Nephron (organoid): ENCODE data around the gene GATAD1.

Source experiments
- H3K27ac Mint-ChIP-seq, 3 experiments: 2 replicates each; pipeline ENCODE4 v1.8.0; 2020; ENCODE audit warnings: mixed read lengths in 3 of 3, mild to moderate bottlenecking in 2 of 3, moderate library complexity in 1 of 3
- H3K27me3 Mint-ChIP-seq: 2 replicates; pipeline ENCODE4 v1.8.0; 2021; ENCODE audit warnings: low read depth, mild to moderate bottlenecking, moderate library complexity, mixed read lengths
- H3K36me3 Mint-ChIP-seq: 2 replicates; pipeline ENCODE4 v1.8.0; 2020; ENCODE audit warnings: low read depth, mixed read lengths
- H3K4me1 Mint-ChIP-seq: 2 replicates; pipeline ENCODE4 v1.8.0; 2020; ENCODE audit warnings: mixed read lengths
- H3K4me3 Mint-ChIP-seq, 3 experiments: 2 replicates each; pipeline ENCODE4 v1.8.0; 2020; ENCODE audit warnings: mild to moderate bottlenecking in 3 of 3, mixed read lengths in 3 of 3, moderate library complexity in 2 of 3
- H3K9me3 Mint-ChIP-seq: 2 replicates; pipeline ENCODE4 v1.8.0; 2020; ENCODE audit warnings: mixed read lengths
- TF ChIP-seq, protein P1 (sequence below), 3 experiments: fragments of 200-600 bp; sonication (generic); IDR thresholded peaks; one replicate each; pipeline ENCODE4 v1.5.0; 2021; ENCODE audit warnings: antibody characterized with exemption in 3 of 3; ENCODE audit not compliant: unreplicated experiment in 3 of 3

The GATAD1 gene

DNA sequence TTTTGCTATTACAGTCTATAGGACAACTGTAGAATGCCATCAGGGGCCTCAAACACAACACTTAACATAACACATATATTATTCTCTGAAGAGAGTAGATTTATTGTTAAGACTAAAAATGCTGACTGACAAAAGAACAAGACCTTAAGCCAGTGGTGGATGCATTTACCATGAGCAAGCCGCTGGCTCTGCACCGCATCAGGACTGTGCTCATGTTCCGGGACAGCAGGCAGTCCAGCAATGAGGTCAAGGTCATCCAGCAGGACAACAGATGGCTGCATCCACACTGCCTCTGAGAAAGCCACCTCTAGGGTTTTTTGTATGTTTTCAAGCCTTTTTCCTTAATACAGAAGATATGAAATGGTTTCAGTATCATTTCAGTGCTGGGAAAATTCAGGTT lies 57.3 kb downstream of the GATAD1 start:
- TF ChIP-seq, protein P1, sequence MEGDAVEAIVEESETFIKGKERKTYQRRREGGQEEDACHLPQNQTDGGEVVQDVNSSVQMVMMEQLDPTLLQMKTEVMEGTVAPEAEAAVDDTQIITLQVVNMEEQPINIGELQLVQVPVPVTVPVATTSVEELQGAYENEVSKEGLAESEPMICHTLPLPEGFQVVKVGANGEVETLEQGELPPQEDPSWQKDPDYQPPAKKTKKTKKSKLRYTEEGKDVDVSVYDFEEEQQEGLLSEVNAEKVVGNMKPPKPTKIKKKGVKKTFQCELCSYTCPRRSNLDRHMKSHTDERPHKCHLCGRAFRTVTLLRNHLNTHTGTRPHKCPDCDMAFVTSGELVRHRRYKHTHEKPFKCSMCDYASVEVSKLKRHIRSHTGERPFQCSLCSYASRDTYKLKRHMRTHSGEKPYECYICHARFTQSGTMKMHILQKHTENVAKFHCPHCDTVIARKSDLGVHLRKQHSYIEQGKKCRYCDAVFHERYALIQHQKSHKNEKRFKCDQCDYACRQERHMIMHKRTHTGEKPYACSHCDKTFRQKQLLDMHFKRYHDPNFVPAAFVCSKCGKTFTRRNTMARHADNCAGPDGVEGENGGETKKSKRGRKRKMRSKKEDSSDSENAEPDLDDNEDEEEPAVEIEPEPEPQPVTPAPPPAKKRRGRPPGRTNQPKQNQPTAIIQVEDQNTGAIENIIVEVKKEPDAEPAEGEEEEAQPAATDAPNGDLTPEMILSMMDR (IDR thresholded peaks at IDR 0.05; ENCODE audit: unreplicated experiment in 3 of 3): no peak
- H3K27ac Mint-ChIP-seq: no peak overlapping the region
- no peaks in the 10 kb centered on the region for H3K27me3 Mint-ChIP-seq
- H3K9me3 Mint-ChIP-seq: no peaks in the 10 kb centered on the region
- no peak overlapping the region for H3K4me3 Mint-ChIP-seq
- peaks cover 55% of the 10 kb centered on the region for H3K36me3 Mint-ChIP-seq
- no peaks in the 10 kb centered on the region for H3K4me1 Mint-ChIP-seq

DNA sequence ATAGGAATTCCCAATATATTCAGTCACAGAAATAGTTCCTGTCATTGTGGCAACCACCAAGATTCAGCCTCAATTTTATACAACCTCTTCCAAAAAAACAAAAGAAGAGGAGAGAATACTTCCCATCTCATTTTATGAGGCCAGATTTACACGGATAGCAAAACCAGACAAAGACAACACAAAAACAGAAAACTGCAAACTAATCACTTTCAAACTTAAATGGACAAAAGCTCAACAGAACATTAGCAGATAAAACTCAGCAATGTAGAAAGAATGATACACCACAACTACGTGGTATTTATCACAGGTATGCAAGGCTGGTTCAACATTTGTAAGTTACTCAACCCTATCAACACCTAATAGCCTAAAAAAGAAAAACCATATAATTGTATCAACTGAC lies 59.1 kb downstream of the GATAD1 start:
- H3K27me3 Mint-ChIP-seq: no peaks in the 10 kb centered on the region
- no peak overlapping the region for H3K27ac Mint-ChIP-seq
- H3K36me3 Mint-ChIP-seq: peaks cover 43% of the 10 kb centered on the region
- no peak overlapping the region for H3K4me3 Mint-ChIP-seq
- H3K4me1 Mint-ChIP-seq: no peaks in the 10 kb centered on the region
- TF ChIP-seq, protein P1 (IDR thresholded peaks at IDR 0.05; ENCODE audit: unreplicated experiment in 3 of 3): no peak
- H3K9me3 Mint-ChIP-seq: no peaks in the 10 kb centered on the region

DNA sequence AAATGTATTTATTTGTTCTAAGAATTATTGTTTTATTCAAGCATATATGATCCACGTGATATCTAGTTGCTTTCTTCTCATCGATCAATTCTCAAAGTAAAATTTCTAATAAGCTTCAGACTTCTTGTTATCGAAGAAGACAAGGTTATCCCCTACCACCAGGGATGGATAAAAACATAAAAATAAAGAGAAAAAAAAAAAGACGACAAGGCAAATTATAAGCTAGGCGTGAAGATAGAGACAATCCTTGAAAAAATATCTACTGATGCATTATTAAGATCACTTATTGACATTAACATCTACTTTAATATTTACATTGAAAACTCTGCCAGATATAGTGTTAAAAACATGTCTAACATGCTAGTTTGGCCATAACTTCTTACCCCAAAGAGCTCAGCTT lies 61.7 kb downstream of the GATAD1 start:
- no peak overlapping the region for H3K4me3 Mint-ChIP-seq
- TF ChIP-seq, protein P1 (IDR thresholded peaks at IDR 0.05; ENCODE audit: unreplicated experiment in 3 of 3): no peak
- H3K36me3 Mint-ChIP-seq: peaks cover 40% of the 10 kb centered on the region
- H3K9me3 Mint-ChIP-seq: no peaks in the 10 kb centered on the region
- no peaks in the 10 kb centered on the region for H3K4me1 Mint-ChIP-seq
- no peaks in the 10 kb centered on the region for H3K27me3 Mint-ChIP-seq
- no peak overlapping the region for H3K27ac Mint-ChIP-seq
